Liver (tissue), 9 donors: ENCODE results near the gene GRK5. TPM values are rescaled to one million over a fixed set of nuclear protein-coding genes. Genes with fewer than 3 reads are reported as not detected.

Experiments used
- DNase-seq: peaks from one replicate; pipeline ENCODE4 v3.0.0-alpha.2; 2017; ENCODE audit warnings: low spot score
- H3K27ac ChIP-seq, 2 donors: one replicate each; pipeline ENCODE4 v1.7.0; 2013; ENCODE audit warnings: inconsistent platforms in 2 of 2, low read length in 2 of 2, control low read depth in 1 of 2, low read depth in 1 of 2, mild to moderate bottlenecking in 1 of 2
- H3K27me3 ChIP-seq, 4 donors: one replicate each; pipeline versions ENCODE4 v1.6.1 to v1.7.0; 2013; ENCODE audit warnings: low read length in 3 of 4, inconsistent platforms in 1 of 4, mild to moderate bottlenecking in 1 of 4, moderate library complexity in 1 of 4; ENCODE audit not compliant: control insufficient read depth in 4 of 4, insufficient read depth in 4 of 4
- H3K36me3 ChIP-seq, 4 donors: one replicate each; pipeline versions ENCODE4 v1.6.1 to v1.7.0; 2013; ENCODE audit warnings: low read length in 3 of 4, mild to moderate bottlenecking in 3 of 4, low read depth in 1 of 4, moderate library complexity in 1 of 4; ENCODE audit not compliant: control insufficient read depth in 4 of 4, insufficient read depth in 3 of 4
- H3K4me1 ChIP-seq, 4 donors: one replicate each; pipeline versions ENCODE4 v1.6.1 to v1.7.0; 2013; ENCODE audit warnings: low read length in 3 of 4, mild to moderate bottlenecking in 3 of 4, moderate library complexity in 1 of 4; ENCODE audit not compliant: control insufficient read depth in 4 of 4, insufficient read depth in 4 of 4
- H3K4me3 ChIP-seq, 3 donors: one replicate each; pipeline versions ENCODE4 v1.6.1 to v1.7.0; 2013; ENCODE audit warnings: low read length in 3 of 3, control low read depth in 1 of 3, low read depth in 1 of 3, mild to moderate bottlenecking in 1 of 3
- H3K9ac ChIP-seq, 2 donors: one replicate each; pipeline ENCODE4 v1.7.0; 2013; ENCODE audit warnings: low read length in 2 of 2, mild to moderate bottlenecking in 2 of 2, moderate library complexity in 2 of 2, control low read depth in 1 of 2, low read depth in 1 of 2
- H3K9me3 ChIP-seq, 4 donors: one replicate each; pipeline versions ENCODE4 v1.6.1 to v1.7.0; 2013; ENCODE audit warnings: low read length in 3 of 4; ENCODE audit not compliant: control insufficient read depth in 4 of 4
- EGR1 ChIP-seq, 2 donors: IDR thresholded peaks; 2 replicates each; pipeline ENCODE4 v1.6.1; 2016 to 2018; ENCODE audit warnings: antibody characterized with exemption in 2 of 2, low read depth in 2 of 2
- FOXA1 ChIP-seq: IDR thresholded peaks from 2 replicates; pipeline ENCODE4 v1.6.1; 2016; ENCODE audit warnings: antibody characterized with exemption
- FOXA2 ChIP-seq: IDR thresholded peaks from 2 replicates; pipeline ENCODE4 v1.6.1; 2016; ENCODE audit warnings: antibody characterized with exemption
- HNF4A ChIP-seq, 2 donors: conservative IDR thresholded peaks; 2 replicates each; pipeline ENCODE4 v1.6.1; 2016; ENCODE audit warnings: antibody characterized with exemption in 2 of 2, mild to moderate bottlenecking in 2 of 2
- HNF4G ChIP-seq: IDR thresholded peaks from 2 replicates; pipeline ENCODE4 v1.6.1; 2016; ENCODE audit warnings: antibody characterized with exemption
- JUND ChIP-seq, 2 donors: IDR thresholded peaks; 2 replicates each; pipeline ENCODE4 v1.6.1; 2016; ENCODE audit warnings: antibody characterized with exemption in 2 of 2
- RXRA ChIP-seq, 2 donors: IDR thresholded peaks; 2 replicates each; pipeline ENCODE4 v1.6.1; 2017 to 2018; ENCODE audit warnings: antibody characterized with exemption in 2 of 2, mild to moderate bottlenecking in 1 of 2
- SP1 ChIP-seq: IDR thresholded peaks from 2 replicates; pipeline ENCODE4 v1.6.1; 2018; ENCODE audit warnings: antibody characterized with exemption, mild to moderate bottlenecking
- TAF1 ChIP-seq: conservative IDR thresholded peaks from 2 replicates; pipeline ENCODE4 v1.6.1; 2016; ENCODE audit warnings: antibody characterized with exemption, mild to moderate bottlenecking
- YY1 ChIP-seq: IDR thresholded peaks from 2 replicates; pipeline ENCODE4 v1.6.1; 2016; ENCODE audit warnings: antibody characterized with exemption, mild to moderate bottlenecking
- WGBS: extraction: QIAGEN DNeasy Blood & Tissue Kit; methylation state at CpG from one replicate; pipeline ENCODE4 v1.1.7; 2013; 5-methylcytosine and 5-hydroxymethylcytosine counted together
- polyA plus RNA-seq, 2 donors: library from polyadenylated mRNA; stranded (reverse) in 1 of 2; unstranded in 1 of 2; fragments of 200-250 nt in 1 of 2; fragments of >200 nt in 1 of 2; fragmentation: Nextera tagmentation in 1 of 2; extraction: Ambion mirVana in 1 of 2; gene quantifications; one replicate each; pipeline versions ENCODE4 v1.2.1 to v1.2.3, GENCODE V29; 2013 to 2015
- total RNA-seq, 2 donors: library from RNA; depleted of rRNA; stranded (reverse); fragments of >200 nt; gene quantifications; one replicate each; pipeline ENCODE4 v1.2.3, GENCODE V29; 2014
- TF ChIP-seq, protein P1 (sequence below): IDR thresholded peaks from 2 replicates; pipeline ENCODE4 v1.6.1; 2016; ENCODE audit warnings: antibody characterized with exemption
- TF ChIP-seq, protein P2 (sequence below): IDR thresholded peaks from 2 replicates; pipeline ENCODE4 v1.6.1; 2016; ENCODE audit warnings: antibody characterized with exemption
- TF ChIP-seq, protein P3 (sequence below): IDR thresholded peaks from 2 replicates; pipeline ENCODE4 v1.6.1; 2016; ENCODE audit warnings: antibody characterized with exemption, mild to moderate bottlenecking
- TF ChIP-seq, protein P4 (sequence below): fragments of 150-350 bp; IDR thresholded peaks from 2 replicates; pipeline ENCODE4 v1.5.1; 2017; ENCODE audit warnings: improper control_type of control experiment, low read depth, low read length; ENCODE audit not compliant: missing input control
- donor health status: healthy.
- donor health status: healthy.
- donor health status: healthy.
- donor health status: healthy.
- donor health status: healthy.

The GRK5 gene
- total and polyA plus RNA-seq, 4 donors, result 2.1 to 6.6 (median 5.1) TPM

DNA sequence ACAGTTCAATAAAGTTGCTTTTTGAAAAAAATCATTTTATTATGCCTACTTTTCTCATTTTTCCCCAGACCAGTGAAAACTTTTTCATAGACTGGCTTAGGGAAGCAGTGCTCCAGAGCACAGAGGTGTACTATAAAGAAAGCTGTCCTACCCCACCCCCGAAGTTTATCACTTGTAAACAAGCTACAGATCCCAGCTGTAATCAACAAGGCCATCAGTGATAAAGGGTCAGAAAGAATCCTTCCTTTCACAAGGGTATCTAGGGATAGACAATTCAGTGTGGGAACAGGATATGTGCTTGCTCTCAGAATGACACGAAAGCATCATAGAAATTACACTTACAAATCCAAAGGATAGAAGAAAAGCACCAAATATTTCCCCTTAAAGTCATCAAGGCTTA lies 33.3 kb upstream of the GRK5 start:
- TF ChIP-seq EGR1 (IDR thresholded peaks at IDR 0.05; ENCODE audit: low read depth in 2 of 2) (no peak), FOXA2 (no peak), FOXA1 (no peak), JUND (IDR thresholded peaks at IDR 0.05) (no peak), HNF4A (conservative IDR thresholded peaks at IDR 0.05) (no peak), HNF4G (no peak), SP1 (no peak), YY1 (no peak), RXRA (IDR thresholded peaks at IDR 0.05) (no peak)
- TF ChIP-seq, protein P1, sequence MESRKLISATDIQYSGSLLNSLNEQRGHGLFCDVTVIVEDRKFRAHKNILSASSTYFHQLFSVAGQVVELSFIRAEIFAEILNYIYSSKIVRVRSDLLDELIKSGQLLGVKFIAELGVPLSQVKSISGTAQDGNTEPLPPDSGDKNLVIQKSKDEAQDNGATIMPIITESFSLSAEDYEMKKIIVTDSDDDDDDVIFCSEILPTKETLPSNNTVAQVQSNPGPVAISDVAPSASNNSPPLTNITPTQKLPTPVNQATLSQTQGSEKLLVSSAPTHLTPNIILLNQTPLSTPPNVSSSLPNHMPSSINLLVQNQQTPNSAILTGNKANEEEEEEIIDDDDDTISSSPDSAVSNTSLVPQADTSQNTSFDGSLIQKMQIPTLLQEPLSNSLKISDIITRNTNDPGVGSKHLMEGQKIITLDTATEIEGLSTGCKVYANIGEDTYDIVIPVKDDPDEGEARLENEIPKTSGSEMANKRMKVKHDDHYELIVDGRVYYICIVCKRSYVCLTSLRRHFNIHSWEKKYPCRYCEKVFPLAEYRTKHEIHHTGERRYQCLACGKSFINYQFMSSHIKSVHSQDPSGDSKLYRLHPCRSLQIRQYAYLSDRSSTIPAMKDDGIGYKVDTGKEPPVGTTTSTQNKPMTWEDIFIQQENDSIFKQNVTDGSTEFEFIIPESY, result no peak
- TF ChIP-seq, protein P2, sequence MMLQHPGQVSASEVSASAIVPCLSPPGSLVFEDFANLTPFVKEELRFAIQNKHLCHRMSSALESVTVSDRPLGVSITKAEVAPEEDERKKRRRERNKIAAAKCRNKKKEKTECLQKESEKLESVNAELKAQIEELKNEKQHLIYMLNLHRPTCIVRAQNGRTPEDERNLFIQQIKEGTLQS, result no peak
- no peak for DNase-seq
- H3K4me1 ChIP-seq, result peaks cover 3 to 16% (median 10%) of the 10 kb centered on the region in 4 donors
- H3K4me3 ChIP-seq, result no peak overlapping the region
- WGBS, result 64% methylated on average over 2 of the region's 2 CpGs
- no peaks in the 10 kb centered on the region for H3K9me3 ChIP-seq
- no peak overlapping the region for H3K9ac ChIP-seq
- no peak overlapping the region for H3K27ac ChIP-seq
- H3K27me3 ChIP-seq, result no peaks in the 10 kb centered on the region
- H3K36me3 ChIP-seq, result peaks cover 6 to 43% (median 38%) of the 10 kb centered on the region in 4 donors

DNA sequence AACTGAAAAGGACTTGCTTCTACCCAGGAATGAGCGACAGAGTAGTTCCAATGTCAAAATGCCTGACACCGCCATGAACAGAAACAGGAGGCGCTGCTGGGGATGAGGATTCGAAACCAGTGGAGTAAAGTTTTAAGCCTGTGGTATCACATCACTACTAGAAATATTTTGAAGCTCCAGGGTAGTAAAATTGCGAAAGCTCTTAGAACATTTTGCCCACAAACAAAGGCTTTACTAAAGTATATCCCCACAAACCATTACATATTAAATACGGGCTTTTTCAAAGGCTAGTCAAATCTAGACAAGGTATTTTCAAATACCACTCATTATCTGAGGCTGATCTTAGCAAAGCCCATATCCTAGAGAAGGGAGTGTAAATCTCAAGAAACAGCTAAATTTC lies 31.2 kb upstream of the GRK5 start:
- Histone ChIP-seq H3K4me3 (no peak overlapping the region), H3K4me1 (peaks cover 3 to 16% (median 9%) of the 10 kb centered on the region in 4 donors), H3K36me3 (peaks cover 5 to 30% (median 25%) of the 10 kb centered on the region in 4 donors), H3K9ac (no peak overlapping the region), H3K9me3 (no peaks in the 10 kb centered on the region), H3K27me3 (no peaks in the 10 kb centered on the region), H3K27ac (no peak overlapping the region)
- no peak for TF ChIP-seq TAF1
- TF ChIP-seq, protein P1, result no peak
- no peak for TF ChIP-seq FOXA1
- TF ChIP-seq FOXA2, result no peak
- TF ChIP-seq HNF4A (conservative IDR thresholded peaks at IDR 0.05), result no peak
- TF ChIP-seq HNF4G, result no peak
- no peak for TF ChIP-seq SP1
- TF ChIP-seq, protein P3, sequence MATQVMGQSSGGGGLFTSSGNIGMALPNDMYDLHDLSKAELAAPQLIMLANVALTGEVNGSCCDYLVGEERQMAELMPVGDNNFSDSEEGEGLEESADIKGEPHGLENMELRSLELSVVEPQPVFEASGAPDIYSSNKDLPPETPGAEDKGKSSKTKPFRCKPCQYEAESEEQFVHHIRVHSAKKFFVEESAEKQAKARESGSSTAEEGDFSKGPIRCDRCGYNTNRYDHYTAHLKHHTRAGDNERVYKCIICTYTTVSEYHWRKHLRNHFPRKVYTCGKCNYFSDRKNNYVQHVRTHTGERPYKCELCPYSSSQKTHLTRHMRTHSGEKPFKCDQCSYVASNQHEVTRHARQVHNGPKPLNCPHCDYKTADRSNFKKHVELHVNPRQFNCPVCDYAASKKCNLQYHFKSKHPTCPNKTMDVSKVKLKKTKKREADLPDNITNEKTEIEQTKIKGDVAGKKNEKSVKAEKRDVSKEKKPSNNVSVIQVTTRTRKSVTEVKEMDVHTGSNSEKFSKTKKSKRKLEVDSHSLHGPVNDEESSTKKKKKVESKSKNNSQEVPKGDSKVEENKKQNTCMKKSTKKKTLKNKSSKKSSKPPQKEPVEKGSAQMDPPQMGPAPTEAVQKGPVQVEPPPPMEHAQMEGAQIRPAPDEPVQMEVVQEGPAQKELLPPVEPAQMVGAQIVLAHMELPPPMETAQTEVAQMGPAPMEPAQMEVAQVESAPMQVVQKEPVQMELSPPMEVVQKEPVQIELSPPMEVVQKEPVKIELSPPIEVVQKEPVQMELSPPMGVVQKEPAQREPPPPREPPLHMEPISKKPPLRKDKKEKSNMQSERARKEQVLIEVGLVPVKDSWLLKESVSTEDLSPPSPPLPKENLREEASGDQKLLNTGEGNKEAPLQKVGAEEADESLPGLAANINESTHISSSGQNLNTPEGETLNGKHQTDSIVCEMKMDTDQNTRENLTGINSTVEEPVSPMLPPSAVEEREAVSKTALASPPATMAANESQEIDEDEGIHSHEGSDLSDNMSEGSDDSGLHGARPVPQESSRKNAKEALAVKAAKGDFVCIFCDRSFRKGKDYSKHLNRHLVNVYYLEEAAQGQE, result no peak
- TF ChIP-seq, protein P4, sequence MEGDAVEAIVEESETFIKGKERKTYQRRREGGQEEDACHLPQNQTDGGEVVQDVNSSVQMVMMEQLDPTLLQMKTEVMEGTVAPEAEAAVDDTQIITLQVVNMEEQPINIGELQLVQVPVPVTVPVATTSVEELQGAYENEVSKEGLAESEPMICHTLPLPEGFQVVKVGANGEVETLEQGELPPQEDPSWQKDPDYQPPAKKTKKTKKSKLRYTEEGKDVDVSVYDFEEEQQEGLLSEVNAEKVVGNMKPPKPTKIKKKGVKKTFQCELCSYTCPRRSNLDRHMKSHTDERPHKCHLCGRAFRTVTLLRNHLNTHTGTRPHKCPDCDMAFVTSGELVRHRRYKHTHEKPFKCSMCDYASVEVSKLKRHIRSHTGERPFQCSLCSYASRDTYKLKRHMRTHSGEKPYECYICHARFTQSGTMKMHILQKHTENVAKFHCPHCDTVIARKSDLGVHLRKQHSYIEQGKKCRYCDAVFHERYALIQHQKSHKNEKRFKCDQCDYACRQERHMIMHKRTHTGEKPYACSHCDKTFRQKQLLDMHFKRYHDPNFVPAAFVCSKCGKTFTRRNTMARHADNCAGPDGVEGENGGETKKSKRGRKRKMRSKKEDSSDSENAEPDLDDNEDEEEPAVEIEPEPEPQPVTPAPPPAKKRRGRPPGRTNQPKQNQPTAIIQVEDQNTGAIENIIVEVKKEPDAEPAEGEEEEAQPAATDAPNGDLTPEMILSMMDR, result no peak
- WGBS, result 89% methylated on average over 6 of the region's 6 CpGs
- DNase-seq, result no peak
